HG03108 (cell line): ENCODE data around the gene GPATCH8.
"Not testable (repeated sequence)": the region's sequence is repeated elsewhere in the genome, so short reads cannot be mapped to it uniquely, and the experiment has no call there.

Experiments
- ATAC-seq: cut with Tn5 transposase; IDR thresholded peaks from one replicate; pipeline ENCODE4 v1.9.1; 2021; ENCODE audit warnings: moderate library complexity; ENCODE audit not compliant: unreplicated experiment

Gene GPATCH8

DNA sequence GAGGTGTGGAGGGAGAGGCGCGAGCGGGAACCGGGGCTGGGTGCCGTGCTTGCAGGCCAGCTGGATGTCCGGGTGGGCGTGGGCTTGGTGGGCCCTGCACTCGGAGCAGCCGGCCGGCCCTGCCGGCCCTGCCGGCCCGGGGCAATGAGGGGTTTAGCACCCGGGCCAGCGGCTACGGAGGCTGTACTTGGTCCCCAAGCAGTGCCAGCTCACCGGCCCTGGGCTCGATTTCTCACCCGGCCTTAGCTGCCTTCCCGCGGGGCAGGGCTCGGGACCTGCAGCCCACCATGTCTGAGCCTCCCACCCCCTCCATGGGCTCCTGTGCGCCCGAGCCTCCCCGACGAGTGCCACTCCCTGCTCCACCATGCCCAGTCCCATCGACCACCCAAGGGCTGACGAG lies 24.7 kb upstream of the GPATCH8 start:
- ATAC-seq: no peak

DNA sequence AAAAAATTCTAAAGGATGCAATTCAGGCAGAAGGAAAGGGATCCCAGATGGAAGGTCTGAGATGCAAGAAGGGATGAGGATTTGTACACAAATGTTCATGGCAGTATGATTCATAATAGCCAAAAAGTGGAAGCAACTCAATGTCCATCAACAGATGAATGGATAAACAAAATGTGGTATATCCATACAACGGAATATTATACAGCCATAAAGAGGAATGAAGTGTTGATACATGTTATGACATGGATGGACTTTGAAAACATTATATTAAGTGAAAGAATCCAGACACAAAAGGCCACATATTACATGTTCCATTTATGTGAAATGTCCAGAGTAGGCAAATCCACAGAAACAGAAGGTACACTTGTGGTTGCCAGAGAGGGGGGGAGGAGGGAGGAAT lies 23.9 kb upstream of the GPATCH8 start:
- ATAC-seq: no peak

DNA sequence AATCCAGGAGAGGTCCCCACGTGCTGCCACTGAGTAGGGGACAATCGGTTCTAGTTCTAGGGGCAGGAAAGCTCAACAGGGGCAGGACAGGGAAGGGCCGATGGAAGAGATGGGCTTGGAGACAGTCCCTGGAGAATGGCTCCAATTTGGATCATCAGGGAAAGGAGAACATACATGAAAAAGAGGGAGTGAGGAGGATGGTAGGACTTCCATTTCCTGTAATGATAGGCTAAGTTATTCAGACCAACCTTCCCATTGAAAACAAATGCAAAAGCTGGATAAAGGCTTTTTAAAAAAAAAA lies 20.4 kb upstream of the GPATCH8 start:
- ATAC-seq: no peak

DNA sequence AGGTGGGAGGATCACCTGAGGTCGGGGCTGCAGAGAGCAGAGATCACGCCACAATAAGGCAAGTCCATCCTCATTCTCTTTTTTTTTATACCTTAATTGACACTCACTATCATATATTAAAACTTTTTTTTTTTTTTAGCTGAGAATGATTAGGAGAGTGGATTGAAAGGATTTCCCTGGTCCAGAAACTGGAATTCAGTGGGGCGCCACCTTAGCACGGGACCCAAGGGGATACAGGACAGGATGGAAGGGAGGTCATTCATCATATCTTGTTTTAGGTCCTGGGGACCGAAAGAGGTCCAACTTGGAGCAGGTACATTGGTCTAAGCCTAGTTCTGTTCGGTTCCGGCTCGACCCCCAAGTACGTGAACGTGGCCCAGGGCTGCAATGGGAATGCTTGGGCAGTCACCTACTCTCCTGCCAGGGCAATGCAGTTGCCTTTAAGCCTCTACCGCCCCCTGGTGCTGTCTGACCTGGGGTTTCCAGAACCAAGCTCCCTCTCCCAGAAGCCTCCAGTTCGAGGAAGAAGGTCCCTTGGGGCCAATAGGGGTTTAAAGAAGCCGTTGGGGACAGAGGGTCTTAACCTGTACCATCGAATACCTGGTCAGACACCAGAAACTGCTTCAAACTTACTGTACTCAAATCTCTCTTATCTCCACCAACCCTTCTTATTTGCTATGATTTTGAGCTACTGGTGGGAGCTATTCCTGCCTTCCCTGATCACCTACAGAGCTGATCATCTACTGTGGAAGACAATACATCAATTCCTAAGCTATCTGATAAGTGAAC lies 19.9 kb upstream of the GPATCH8 start:
- no peak for ATAC-seq

DNA sequence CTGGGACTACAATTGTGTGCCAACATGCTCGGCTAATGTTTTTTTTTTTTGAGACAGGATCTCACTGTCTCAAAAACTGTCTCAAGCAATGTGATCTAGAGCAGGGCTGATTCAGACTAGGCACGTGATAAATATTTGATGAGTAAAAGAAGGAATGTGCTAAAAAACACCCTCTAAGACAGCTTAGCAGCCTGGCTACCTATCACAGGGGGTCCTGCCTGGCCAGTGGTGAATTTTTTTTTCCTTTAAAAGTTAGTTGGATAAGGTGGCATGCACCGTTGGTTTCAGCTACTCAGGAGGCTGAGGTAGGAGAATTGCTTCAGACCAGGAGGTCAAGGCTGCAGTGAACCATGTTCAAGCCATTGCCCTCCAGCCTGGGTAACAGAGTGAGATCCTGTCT lies 14.8 kb upstream of the GPATCH8 start:
- ATAC-seq: no peak

DNA sequence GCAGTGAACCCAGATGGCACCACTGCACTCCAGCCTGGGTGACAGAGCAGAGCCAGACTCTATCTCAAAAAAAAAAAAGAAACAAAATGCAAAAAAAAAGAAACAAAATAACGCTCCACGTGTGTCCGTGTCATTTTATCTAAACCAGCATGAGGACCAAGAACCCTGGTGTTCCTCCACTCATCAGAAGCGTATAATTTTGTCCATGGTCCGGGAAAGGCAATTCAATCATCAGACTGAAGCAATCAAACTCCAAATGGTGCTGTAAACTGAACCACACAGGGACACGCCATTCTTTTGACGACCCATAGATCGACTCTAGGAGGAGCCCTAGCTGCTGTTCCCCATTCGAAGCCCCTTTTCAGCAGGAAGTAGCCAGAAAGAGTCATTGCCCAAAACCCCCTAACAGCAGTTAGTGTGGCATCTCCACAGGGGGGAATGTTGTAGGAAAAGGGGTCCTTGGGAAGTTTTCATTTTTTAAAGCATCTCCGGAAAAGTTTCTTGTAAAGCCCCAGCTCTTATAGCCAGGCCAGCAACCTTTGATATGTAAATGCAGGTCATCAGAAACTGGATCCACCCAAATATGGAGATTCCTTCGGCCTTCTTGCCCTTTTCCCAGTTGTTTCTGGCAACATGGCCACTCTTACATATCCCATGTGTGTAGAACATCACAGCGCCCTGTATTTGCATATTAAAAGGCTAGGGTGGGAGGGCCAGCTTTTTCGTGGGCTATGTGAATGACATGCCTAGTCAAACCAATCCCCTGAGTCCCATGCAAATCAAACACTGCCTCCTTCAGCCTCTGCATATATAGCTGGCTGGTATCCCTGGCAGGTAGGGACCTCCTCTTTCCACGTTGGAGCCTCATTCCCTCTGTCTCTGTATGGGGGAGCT lies 8.3 kb upstream of the GPATCH8 start:
- not testable (repeated sequence) for ATAC-seq

DNA sequence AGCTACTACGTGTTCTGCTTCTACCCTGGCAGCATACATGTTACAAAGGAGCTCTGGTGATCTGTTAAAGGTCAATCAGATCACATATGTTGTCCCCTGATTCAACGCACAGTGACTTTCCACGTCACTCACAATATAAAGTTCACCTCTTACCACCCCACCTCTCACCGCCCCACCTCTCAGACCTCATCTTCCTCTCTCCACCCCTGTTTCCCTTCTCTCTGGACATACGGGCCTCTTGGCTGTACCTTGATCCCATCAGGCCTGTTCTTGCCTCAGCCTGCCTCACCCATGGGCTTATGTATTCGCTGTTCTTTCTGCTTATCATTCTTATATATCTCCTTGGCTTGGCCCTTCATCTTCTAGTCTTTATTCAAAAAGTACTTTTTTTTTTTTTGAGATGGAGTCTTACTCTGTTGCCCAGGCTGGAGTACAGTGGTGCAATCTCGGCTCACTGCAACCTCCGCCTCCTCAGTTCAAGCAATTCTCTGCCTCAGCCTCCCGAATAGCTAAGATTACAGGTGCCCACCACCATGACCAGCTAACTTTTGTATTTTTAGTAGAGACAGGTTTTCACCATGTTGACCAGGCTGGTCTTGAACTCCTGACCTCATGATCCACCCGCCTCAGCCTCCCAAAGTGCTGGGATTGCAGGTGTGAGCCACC lies 3.9 kb upstream of the GPATCH8 start:
- ATAC-seq: not testable (repeated sequence)

DNA sequence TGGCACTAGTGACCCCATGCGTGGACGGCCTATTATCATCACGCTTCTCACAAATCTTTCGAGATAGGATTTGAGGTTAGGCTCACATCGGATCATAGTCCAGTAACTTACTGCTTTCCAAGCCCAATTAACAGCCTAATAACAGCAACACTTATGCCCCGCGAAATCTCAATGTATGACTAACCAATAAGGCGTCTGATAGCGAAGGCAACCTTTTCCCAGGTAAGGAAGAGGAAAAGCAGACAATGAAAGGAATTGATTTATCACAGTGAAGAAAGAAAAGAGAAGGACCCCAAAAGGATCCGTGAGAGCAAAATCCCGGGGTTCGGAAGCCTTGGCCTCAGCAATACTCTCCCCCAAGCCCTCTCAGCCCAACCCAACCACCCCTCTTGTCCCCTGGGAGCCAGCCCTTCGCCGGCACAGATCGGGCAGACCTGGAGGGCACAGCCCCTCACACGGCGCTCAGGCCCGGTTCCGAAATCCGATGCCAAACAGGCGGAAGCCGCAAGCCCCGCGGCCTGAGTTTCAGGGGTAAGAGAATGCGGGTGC lies 534 bp downstream of the GPATCH8 start:
- ATAC-seq: peak; percentile 14

DNA sequence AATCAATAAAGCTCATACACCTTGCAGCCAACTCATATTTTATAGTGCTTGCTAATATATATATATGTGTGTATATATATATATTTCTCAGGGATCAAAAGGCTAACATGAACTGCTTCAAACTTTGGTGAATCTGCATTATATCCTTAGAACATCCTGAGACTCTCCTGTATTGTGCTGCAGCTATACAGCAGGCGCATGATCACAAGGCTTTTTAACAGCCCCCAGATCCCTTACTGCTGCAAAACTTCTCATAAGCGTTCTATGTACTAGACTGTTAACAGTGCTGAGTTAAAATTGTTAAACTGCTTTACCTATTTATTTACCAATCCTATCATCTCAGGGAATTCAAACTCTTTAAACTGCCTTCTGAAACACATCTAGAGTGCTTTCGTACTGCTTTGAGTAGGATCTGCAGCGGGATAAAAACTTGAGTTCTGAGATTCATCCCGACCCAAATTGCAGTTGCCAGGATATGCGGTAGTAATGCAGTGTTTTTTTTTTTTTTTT lies 1.3 kb downstream of the GPATCH8 start:
- ATAC-seq: no peak

DNA sequence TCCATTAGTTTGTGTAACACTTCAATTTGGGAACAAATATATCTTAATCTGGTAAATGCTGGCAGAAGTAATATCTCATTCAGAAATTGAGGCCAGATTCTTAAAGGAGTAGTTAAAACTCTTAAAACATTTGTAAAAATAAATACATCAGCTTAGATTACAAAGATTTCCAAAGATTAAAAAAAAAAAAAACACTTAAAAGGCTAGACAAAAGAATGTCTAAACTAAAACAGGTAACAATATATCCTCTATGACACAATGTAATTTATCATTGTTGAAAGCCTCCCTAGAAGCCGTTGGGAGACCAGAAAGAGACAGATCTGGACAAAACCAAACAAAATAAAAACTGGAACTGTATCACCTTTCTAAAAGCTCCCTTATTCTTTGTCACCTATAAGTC lies 3.5 kb downstream of the GPATCH8 start:
- ATAC-seq: no peak

DNA sequence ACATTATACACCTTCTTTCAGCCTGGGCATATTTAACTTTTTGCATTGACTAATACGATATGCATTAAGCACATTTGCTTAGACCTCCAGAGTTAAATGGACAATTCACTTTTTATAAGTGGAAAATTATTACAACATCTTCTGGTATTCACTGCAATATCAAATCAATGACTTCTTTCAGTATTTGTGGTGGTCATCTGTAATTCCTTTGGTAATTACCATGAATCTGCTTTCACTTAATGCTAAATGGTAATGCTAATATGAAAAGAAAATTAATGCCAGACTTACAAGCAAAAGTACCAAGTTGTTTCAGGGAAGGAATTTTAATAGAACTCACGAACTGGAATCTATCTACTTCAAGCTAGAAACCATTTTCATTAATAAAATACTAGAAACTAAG lies 6.4 kb downstream of the GPATCH8 start:
- no peak for ATAC-seq

DNA sequence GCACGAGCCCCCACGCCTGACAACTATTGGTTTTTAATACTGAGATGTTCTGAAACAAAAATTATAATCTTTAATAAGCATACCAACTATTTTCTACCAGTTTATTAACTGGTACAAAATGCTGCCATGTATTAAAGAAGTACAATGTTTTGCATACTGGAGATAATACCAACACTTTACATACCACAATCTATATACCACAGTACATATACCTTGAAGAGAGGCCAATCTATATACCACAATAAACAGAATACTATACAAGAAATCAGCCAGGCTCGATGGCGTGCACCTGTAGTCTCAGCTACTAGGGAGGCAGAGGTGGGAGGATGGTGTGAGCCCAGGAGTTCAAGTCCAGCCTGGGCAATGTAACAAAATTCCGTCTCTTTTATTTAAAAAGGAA lies 9.9 kb downstream of the GPATCH8 start:
- no peak for ATAC-seq

DNA sequence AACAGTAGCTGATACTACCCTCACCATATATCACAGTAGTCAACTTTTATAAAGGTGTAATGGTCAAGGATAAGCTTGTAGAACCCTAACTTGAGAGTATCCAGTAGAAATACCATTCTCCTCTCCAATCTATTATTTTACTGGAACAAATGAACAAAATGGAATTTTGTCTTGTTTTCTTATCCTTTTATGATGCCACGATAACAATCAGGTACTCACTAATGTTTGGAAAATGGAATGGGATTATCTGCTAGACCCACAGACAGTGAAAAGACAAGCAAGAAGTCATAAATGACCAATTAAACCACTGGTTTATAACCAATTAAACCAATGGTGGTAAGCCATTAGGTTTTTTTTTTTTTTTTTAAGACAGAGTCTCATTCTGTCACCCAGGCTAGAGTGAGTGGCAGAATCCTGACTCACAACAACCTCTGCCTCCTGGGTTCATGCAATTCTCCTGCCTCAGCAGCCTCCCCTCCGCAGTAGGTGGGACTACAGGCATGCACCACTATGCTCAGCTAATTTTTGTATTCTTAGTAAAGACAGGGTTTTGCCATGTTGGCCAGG lies 10.4 kb downstream of the GPATCH8 start:
- no peak for ATAC-seq

DNA sequence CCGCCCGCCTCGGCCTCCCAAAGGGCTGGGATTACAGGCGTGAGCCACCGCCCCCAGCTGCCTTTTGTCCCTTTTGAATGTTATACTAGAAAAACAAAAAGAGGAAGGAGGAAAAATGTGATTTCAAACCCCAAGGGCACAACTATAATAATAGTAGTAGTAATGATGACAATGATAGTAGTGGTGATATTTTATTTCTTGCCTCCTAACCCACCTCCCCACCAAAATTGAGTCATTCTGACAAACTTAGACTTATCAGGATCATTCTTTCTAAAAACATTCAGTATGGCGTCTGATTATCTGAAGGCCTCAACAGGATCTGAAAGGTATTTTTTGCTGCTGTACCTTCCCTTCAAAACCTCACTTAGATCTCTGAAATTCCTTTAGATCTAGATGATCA lies 13.6 kb downstream of the GPATCH8 start:
- no peak for ATAC-seq

DNA sequence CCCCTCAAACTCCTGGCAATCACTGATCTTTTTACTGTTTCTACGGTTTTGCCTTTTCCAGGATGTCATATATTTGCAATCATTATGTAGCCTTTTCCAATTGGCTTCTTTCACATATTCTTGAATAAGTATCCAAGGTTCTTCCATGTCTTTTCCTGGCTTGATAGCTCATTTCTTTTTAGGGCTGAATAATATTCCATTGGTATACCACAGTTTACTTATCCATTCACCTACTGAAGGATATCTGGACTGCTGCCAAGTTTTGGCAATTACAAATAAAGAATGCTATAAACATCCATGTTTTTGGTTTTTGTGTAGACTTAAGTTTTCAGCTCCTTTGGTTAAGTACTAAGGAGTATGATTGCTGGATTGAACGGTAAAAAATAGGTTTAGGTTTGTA lies 16.0 kb downstream of the GPATCH8 start:
- ATAC-seq: no peak

DNA sequence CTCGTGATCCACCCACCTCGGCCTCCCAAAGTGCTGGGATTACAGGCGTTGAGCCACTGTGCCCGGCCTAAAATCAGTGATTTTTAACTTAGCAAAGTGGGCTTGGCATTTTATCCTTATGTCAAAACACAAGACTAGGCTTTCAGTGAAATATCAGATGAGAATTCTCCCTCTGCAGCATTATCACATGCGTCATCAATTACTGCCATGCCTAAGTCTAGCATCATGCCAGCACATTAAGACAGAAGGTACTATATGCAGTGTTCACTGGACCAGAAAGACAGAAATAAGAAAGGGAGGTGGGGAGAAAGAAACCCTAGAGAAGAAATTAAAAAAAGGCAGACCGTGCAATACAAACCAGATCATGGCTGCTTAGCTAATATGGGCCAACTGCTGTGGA lies 29.8 kb downstream of the GPATCH8 start:
- ATAC-seq: no peak

DNA sequence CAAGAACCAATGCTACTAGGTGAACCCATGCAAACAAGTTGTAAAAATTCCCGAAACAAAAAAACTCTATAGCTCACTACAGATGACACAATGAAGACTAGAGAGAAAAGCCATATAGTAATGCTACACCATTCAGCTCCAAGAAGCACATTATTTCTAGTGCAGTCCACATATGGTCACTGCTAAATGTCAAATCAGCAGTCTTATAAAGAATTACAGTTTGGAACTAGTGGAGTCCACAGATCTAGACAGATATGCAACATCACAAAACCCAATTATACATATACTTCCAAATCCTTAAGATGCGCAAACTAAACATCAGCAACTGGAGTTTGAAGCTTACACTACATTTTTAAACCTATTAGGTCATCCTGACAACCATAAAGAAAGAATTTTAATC lies 33.5 kb downstream of the GPATCH8 start:
- no peak for ATAC-seq

DNA sequence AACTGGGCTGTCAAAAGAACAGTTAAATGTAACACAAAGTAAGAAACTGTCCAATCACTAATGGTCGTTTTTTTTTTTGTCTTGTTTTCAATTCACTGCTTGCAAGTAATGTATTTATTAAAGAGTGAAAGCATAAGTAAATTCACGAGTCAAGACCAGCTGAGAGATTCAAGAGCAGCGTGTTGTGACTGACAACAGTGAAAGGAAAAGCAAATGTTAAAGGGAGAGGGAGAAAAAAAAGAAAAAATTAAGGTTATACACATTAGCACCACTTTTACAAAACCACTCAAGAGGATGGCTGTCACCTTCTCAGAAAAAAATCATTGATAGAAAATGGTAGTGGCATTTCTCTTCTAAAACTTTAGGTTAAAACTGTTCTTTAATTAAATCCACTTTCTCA lies 36.1 kb downstream of the GPATCH8 start:
- no peak for ATAC-seq

DNA sequence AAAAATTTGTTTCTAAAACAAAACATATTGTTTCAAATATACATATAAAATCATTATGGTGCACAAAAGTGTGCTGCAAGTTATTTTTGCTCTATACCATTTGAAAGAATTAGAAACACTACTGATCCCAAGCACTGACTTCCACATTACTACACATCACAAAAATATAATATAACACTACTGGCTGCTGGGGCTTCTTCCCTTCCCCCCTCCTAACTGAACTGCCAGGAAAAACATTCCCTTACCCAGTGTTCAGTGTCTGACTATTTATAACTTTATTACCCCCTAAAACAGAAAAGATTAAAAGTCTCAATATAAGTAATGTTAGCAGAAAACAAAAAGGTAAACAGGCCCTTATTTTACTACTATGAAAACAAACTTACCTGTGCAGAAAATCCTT lies 36.9 kb downstream of the GPATCH8 start:
- ATAC-seq: no peak

DNA sequence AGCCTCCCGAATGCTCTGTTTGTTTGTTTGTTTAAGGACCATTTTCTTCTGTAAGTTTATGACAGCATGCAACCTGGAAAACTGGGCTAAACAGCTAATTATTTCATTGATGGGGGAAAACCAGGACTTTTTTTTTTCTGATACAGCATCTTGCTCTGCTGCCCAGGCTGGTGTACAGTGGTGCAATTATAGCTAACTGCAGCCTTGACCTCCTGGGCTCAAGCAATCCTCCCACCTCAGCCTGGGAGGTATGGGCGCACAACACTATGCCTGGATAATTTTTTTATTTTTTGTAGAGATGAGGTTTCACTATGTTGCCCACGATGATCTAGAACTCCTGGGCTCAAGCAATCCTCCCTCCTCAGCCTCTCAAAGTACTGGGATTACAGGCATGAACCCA lies 37.3 kb downstream of the GPATCH8 start:
- no peak for ATAC-seq

DNA sequence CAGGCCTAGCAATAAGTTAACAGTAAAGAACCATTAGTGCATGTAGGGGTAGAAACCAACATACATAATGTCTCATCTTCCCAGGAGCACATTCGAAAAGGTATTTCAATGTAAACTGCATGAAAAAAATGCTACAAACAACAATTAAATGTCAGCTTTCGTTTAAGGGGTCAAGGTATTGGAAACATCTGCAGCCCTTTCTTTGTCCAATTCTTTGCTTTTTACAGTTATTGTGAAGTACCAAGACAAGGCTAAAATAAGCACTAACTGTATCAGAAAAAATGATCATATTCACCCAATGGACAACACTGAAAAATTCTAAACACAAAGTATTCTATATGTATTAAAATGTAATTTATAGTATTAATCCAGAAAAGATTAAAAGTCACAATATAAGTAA lies 37.9 kb downstream of the GPATCH8 start:
- no peak for ATAC-seq
